ENCODE results near the gene GPSM1.

Gene GPSM1

DNA sequence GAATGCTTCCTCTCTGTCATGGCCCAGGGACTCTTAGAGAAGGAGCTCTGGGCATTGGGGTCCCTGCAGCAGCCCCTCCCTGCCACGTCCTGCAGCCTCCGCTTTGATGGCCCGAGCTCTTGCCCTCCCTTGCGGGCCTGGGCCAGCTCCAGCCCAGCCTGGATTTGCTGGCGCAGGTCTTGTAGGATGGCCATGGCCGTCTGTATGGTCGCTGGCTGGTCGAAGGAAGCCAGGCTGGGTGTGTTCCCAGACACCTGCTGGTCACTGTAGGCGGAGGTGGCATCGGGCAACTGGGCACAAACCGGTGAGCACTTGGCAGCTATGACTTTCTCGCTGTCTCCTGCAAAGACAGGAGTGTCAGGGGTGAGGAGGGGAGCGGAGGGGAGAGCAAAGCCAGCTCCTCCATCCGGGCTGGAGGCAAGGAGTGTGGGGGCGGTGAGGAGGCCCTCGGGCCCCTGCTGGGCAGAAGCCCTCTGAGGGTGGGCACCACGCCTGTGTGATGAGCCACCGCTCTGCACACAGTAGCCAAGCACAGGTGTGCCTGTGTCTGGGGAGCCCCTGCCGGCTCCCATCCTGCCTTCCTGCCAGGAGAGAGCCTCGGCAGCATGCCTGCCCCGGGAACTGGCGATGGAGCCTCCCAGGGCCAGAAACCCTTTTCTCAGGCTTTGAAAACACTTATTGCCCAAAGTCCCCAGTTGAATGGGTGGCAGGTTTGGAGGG, 35.9 kb upstream of the GPSM1 start:
- Histone ChIP-seq H3K4me2 (ENCODE audit: low read length) (no peak overlapping the region), H3K27me3 (ENCODE audit: low read depth, low read length) (peaks cover under 1% of the 10 kb centered on the region; the same call in 1 of the 2 replicates), H3K79me2 (ENCODE audit: low read length) (no peaks in the 10 kb centered on the region), H3K9me3 (ENCODE audit: insufficient read depth, low read length) (no peaks in the 10 kb centered on the region), H3K9ac (ENCODE audit: low read length) (no peak overlapping the region), H3K4me1 (ENCODE audit: low read length) (peaks cover 10% of the 10 kb centered on the region), H4K20me1 (ENCODE audit: insufficient read depth, low read length) (no peaks in the 10 kb centered on the region), H3K4me3 (ENCODE audit: low read length) (no peak overlapping the region), H3K36me3 (replicated peaks; ENCODE audit: low read depth, low read length) (no peaks in the 10 kb centered on the region), H2AFZ (ENCODE audit: low read depth, low read length) (no peak overlapping the region), H3K27ac (ENCODE audit: low read length) (no peak overlapping the region)
- TF ChIP-seq, protein P1, sequence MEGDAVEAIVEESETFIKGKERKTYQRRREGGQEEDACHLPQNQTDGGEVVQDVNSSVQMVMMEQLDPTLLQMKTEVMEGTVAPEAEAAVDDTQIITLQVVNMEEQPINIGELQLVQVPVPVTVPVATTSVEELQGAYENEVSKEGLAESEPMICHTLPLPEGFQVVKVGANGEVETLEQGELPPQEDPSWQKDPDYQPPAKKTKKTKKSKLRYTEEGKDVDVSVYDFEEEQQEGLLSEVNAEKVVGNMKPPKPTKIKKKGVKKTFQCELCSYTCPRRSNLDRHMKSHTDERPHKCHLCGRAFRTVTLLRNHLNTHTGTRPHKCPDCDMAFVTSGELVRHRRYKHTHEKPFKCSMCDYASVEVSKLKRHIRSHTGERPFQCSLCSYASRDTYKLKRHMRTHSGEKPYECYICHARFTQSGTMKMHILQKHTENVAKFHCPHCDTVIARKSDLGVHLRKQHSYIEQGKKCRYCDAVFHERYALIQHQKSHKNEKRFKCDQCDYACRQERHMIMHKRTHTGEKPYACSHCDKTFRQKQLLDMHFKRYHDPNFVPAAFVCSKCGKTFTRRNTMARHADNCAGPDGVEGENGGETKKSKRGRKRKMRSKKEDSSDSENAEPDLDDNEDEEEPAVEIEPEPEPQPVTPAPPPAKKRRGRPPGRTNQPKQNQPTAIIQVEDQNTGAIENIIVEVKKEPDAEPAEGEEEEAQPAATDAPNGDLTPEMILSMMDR (IDR thresholded peaks at IDR 0.05; ENCODE audit: low read depth, low read length), result no peak
- no peak for TF ChIP-seq EZH2phosphoT487 (IDR thresholded peaks at IDR 0.05; ENCODE audit: low read depth)

DNA sequence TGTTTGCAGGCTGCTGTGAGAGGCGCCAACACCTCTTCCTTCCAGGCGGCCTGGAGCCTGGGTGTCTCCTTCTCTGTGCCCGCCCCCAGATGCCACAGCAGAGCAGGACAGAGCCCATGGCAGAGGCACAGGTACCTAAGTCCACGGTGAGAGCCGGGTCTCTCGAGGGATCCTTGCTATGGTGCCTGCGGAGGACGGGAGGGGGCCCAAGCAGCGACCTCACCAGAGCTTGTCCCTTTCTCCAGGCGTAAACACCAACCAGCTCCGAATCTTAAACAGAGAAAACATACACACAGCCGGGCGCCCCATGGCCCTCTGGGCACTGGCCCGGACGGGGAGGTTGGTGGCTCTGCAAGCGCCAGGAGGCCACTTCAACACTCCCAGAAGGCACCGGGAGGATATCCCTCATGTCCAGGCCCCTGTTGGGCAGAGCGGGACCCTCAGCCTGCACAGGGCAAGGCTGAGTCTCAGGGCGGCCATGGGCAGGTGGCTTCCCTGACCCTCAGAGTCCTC, 35.3 kb upstream of the GPSM1 start:
- no peaks in the 10 kb centered on the region for H3K9me3 ChIP-seq (ENCODE audit: insufficient read depth, low read length)
- no peaks in the 10 kb centered on the region for H3K36me3 ChIP-seq (replicated peaks; ENCODE audit: low read depth, low read length)
- no peaks in the 10 kb centered on the region for H4K20me1 ChIP-seq (ENCODE audit: insufficient read depth, low read length)
- TF ChIP-seq, protein P1 (IDR thresholded peaks at IDR 0.05; ENCODE audit: low read depth, low read length), result no peak
- no peak for TF ChIP-seq EZH2phosphoT487 (IDR thresholded peaks at IDR 0.05; ENCODE audit: low read depth)
- H3K4me1 ChIP-seq (ENCODE audit: low read length), result peaks cover 12% of the 10 kb centered on the region
- H3K9ac ChIP-seq (ENCODE audit: low read length), result no peak overlapping the region
- no peak overlapping the region for H3K27ac ChIP-seq (ENCODE audit: low read length)
- H3K4me2 ChIP-seq (ENCODE audit: low read length), result no peak overlapping the region
- H3K4me3 ChIP-seq (ENCODE audit: low read length), result no peak overlapping the region
- no peaks in the 10 kb centered on the region for H3K79me2 ChIP-seq (ENCODE audit: low read length)
- peaks cover 3% of the 10 kb centered on the region; the same call in 1 of the 2 replicates for H3K27me3 ChIP-seq (ENCODE audit: low read depth, low read length)
- H2AFZ ChIP-seq (ENCODE audit: low read depth, low read length), result no peak overlapping the region

GRCh38 chr9:136292591-136293448, 34.5 kb upstream of the GPSM1 start:
- Histone ChIP-seq H2AFZ (ENCODE audit: low read depth, low read length) (no peak overlapping the region), H3K4me2 (ENCODE audit: low read length) (no peak overlapping the region)
- TF ChIP-seq EZH2phosphoT487 (IDR thresholded peaks at IDR 0.05; ENCODE audit: low read depth), result no peak
- TF ChIP-seq, protein P1 (IDR thresholded peaks at IDR 0.05; ENCODE audit: low read depth, low read length), result no peak

More at GRCh38 chr9:136292591-136293448, 34.5 kb upstream of the GPSM1 start:
- no peaks in the 10 kb centered on the region for H4K20me1 ChIP-seq (ENCODE audit: insufficient read depth, low read length)
- no peak overlapping the region for H3K4me3 ChIP-seq (ENCODE audit: low read length)
- H3K4me1 ChIP-seq (ENCODE audit: low read length), result peaks cover 18% of the 10 kb centered on the region
- no peak overlapping the region for H3K27ac ChIP-seq (ENCODE audit: low read length)
- H3K27me3 ChIP-seq (ENCODE audit: low read depth, low read length), result peaks cover 3% of the 10 kb centered on the region; the same call in 1 of the 2 replicates
- no peak overlapping the region for H3K9ac ChIP-seq (ENCODE audit: low read length)
- no peaks in the 10 kb centered on the region for H3K9me3 ChIP-seq (ENCODE audit: insufficient read depth, low read length)
- no peaks in the 10 kb centered on the region for H3K79me2 ChIP-seq (ENCODE audit: low read length)
- H3K36me3 ChIP-seq (replicated peaks; ENCODE audit: low read depth, low read length), result no peaks in the 10 kb centered on the region
